ENCODE data around the gene SPEN.
A peak's percentile ranks its signal among the peaks of the same experiment; 100 is the strongest.
"Not testable (repeated sequence)": the region's sequence is repeated elsewhere in the genome, so short reads cannot be mapped to it uniquely, and the experiment has no call there.

Gene SPEN

GRCh38 chr1:15911141-15911540 is 63.6 kb downstream of the SPEN start:
- Mint-ChIP-seq H3K4me1 (ENCODE audit: low read depth) (peaks cover 9% of the 10 kb centered on the region), H3K27me3 (no peaks in the 10 kb centered on the region), H3K36me3 (ENCODE audit: low read depth) (peaks cover 80% of the 10 kb centered on the region), H3K4me3 (no peak overlapping the region), H3K27ac (no peak overlapping the region), H3K9me3 (no peaks in the 10 kb centered on the region)
- intact Hi-C loops (cut with micrococcal nuclease): no loop called here

GRCh38 chr1:15911927-15912326 is 64.4 kb downstream of the SPEN start:
- no peak overlapping the region for H3K27ac Mint-ChIP-seq
- no peaks in the 10 kb centered on the region for H3K9me3 Mint-ChIP-seq
- H3K4me1 Mint-ChIP-seq (ENCODE audit: low read depth): peaks cover 9% of the 10 kb centered on the region
- no peaks in the 10 kb centered on the region for H3K27me3 Mint-ChIP-seq
- intact Hi-C loops (cut with micrococcal nuclease): no loop called here
- no peak overlapping the region for H3K4me3 Mint-ChIP-seq
- peaks cover 83% of the 10 kb centered on the region for H3K36me3 Mint-ChIP-seq (ENCODE audit: low read depth)

- H3K4me3 Mint-ChIP-seq; H3K9me3 Mint-ChIP-seq; intact Hi-C loops (cut with micrococcal nuclease); H3K27me3 Mint-ChIP-seq; H3K4me1 Mint-ChIP-seq (ENCODE audit: low read depth); H3K27ac Mint-ChIP-seq: not testable (repeated sequence)
- peaks cover 93% of the 10 kb centered on the region for H3K36me3 Mint-ChIP-seq (ENCODE audit: low read depth)
Observed at GRCh38 chr1:15913607-15914006, 66.1 kb downstream of the SPEN start.

- Mint-ChIP-seq H3K4me1 (ENCODE audit: low read depth) (peaks cover 9% of the 10 kb centered on the region), H3K4me3 (no peak overlapping the region), H3K36me3 (ENCODE audit: low read depth) (peaks cover 91% of the 10 kb centered on the region), H3K27ac (no peak overlapping the region), H3K27me3 (no peaks in the 10 kb centered on the region), H3K9me3 (no peaks in the 10 kb centered on the region)
- intact Hi-C loops (cut with micrococcal nuclease): no loop called here
Observed at GRCh38 chr1:15915991-15916390, 68.5 kb downstream of the SPEN start.

- H3K27ac Mint-ChIP-seq: peak overlapping the region; percentile 38
- H3K4me1 Mint-ChIP-seq (ENCODE audit: low read depth): peaks cover 9% of the 10 kb centered on the region
- no peak overlapping the region for H3K4me3 Mint-ChIP-seq
- H3K27me3 Mint-ChIP-seq: no peaks in the 10 kb centered on the region
- intact Hi-C loops (cut with micrococcal nuclease): no loop called here
- peaks cover 91% of the 10 kb centered on the region for H3K36me3 Mint-ChIP-seq (ENCODE audit: low read depth)
- H3K9me3 Mint-ChIP-seq: no peaks in the 10 kb centered on the region
Observed at GRCh38 chr1:15916417-15916816, 68.9 kb downstream of the SPEN start.

- peaks cover 9% of the 10 kb centered on the region for H3K4me1 Mint-ChIP-seq (ENCODE audit: low read depth)
- no peaks in the 10 kb centered on the region for H3K27me3 Mint-ChIP-seq
- peaks cover 91% of the 10 kb centered on the region for H3K36me3 Mint-ChIP-seq (ENCODE audit: low read depth)
- intact Hi-C loops (cut with micrococcal nuclease): no loop called here
- no peak overlapping the region for H3K4me3 Mint-ChIP-seq
- no peaks in the 10 kb centered on the region for H3K9me3 Mint-ChIP-seq
- peak overlapping the region; percentile 38 for H3K27ac Mint-ChIP-seq
Observed at GRCh38 chr1:15916916-15917315, 69.4 kb downstream of the SPEN start.

GRCh38 chr1:15918962-15919715 is 71.6 kb downstream of the SPEN start:
- Mint-ChIP-seq H3K4me3 (no peak overlapping the region), H3K36me3 (ENCODE audit: low read depth) (peaks cover 90% of the 10 kb centered on the region), H3K27ac (no peak overlapping the region), H3K9me3 (no peaks in the 10 kb centered on the region), H3K27me3 (no peaks in the 10 kb centered on the region), H3K4me1 (ENCODE audit: low read depth) (peaks cover 9% of the 10 kb centered on the region)
- intact Hi-C loops (cut with micrococcal nuclease): no loop called here

GRCh38 chr1:15923241-15923640 is 75.7 kb downstream of the SPEN start:
- Mint-ChIP-seq H3K4me3 (no peak overlapping the region), H3K27me3 (no peaks in the 10 kb centered on the region), H3K9me3 (no peaks in the 10 kb centered on the region), H3K4me1 (ENCODE audit: low read depth) (no peaks in the 10 kb centered on the region), H3K36me3 (ENCODE audit: low read depth) (peaks cover 83% of the 10 kb centered on the region), H3K27ac (no peak overlapping the region)
- intact Hi-C loops (cut with micrococcal nuclease): no loop called here

- H3K4me1 Mint-ChIP-seq (ENCODE audit: low read depth): not testable (repeated sequence)
Observed at GRCh38 chr1:15926448-15926847, 78.9 kb downstream of the SPEN start.

GRCh38 chr1:15928971-15929965 is 81.8 kb downstream of the SPEN start:
- Mint-ChIP-seq H3K27ac (peak overlapping the region; percentile 21), H3K9me3 (no peaks in the 10 kb centered on the region), H3K4me3 (no peak overlapping the region), H3K36me3 (ENCODE audit: low read depth) (peaks cover 92% of the 10 kb centered on the region), H3K27me3 (no peaks in the 10 kb centered on the region), H3K4me1 (ENCODE audit: low read depth) (no peaks in the 10 kb centered on the region)
- intact Hi-C loops (cut with micrococcal nuclease): no loop called here

More at GRCh38 chr1:15926448-15926847, 78.9 kb downstream of the SPEN start:
- H3K36me3 Mint-ChIP-seq (ENCODE audit: low read depth): peaks cover 86% of the 10 kb centered on the region
- intact Hi-C loops (cut with micrococcal nuclease); H3K9me3 Mint-ChIP-seq; H3K4me3 Mint-ChIP-seq; H3K27me3 Mint-ChIP-seq; H3K27ac Mint-ChIP-seq: not testable (repeated sequence)

- Mint-ChIP-seq H3K27me3 (no peaks in the 10 kb centered on the region), H3K4me1 (ENCODE audit: low read depth) (no peaks in the 10 kb centered on the region), H3K4me3 (no peak overlapping the region), H3K36me3 (ENCODE audit: low read depth) (peaks cover 98% of the 10 kb centered on the region), H3K9me3 (no peaks in the 10 kb centered on the region), H3K27ac (no peak overlapping the region)
- intact Hi-C loops (cut with micrococcal nuclease): no loop called here
Observed at GRCh38 chr1:15931401-15931800, 83.9 kb downstream of the SPEN start.

- intact Hi-C loops (cut with micrococcal nuclease): no loop called here
- Mint-ChIP-seq H3K4me1 (ENCODE audit: low read depth) (no peaks in the 10 kb centered on the region), H3K9me3 (no peaks in the 10 kb centered on the region), H3K27me3 (no peaks in the 10 kb centered on the region), H3K27ac (no peak overlapping the region), H3K4me3 (no peak overlapping the region), H3K36me3 (ENCODE audit: low read depth) (peaks cover 98% of the 10 kb centered on the region)
Observed at GRCh38 chr1:15931884-15932283, 84.4 kb downstream of the SPEN start.

GRCh38 chr1:15932612-15933011 is 85.1 kb downstream of the SPEN start:
- Mint-ChIP-seq H3K9me3 (no peaks in the 10 kb centered on the region), H3K27ac (no peak overlapping the region), H3K27me3 (no peaks in the 10 kb centered on the region), H3K4me3 (no peak overlapping the region), H3K36me3 (ENCODE audit: low read depth) (peaks cover 100% of the 10 kb centered on the region), H3K4me1 (ENCODE audit: low read depth) (peaks cover 6% of the 10 kb centered on the region)
- intact Hi-C loops (cut with micrococcal nuclease): no loop called here

- Mint-ChIP-seq H3K4me1 (ENCODE audit: low read depth) (peaks cover 9% of the 10 kb centered on the region), H3K9me3 (no peaks in the 10 kb centered on the region), H3K36me3 (ENCODE audit: low read depth) (peaks cover 100% of the 10 kb centered on the region), H3K4me3 (no peak overlapping the region), H3K27me3 (no peaks in the 10 kb centered on the region), H3K27ac (no peak overlapping the region)
- intact Hi-C loops (cut with micrococcal nuclease): no loop called here
Observed at GRCh38 chr1:15933684-15934083, 86.2 kb downstream of the SPEN start.

Measured in dendritic cell treated with granulocyte-macrophage colony-stimulating factor and Interleukin-4, amounts not matched to agents 40 ng/mL and 50 ng/mL, for 4 days (primary cell).